ENCODE results near the gene NCEH1. TPM values are rescaled to one million over a fixed set of nuclear protein-coding genes. Genes with fewer than 3 reads are reported as not detected.

The NCEH1 gene
- total RNA-seq, 1 experiment from 2014 or later: 11.5 TPM

DNA sequence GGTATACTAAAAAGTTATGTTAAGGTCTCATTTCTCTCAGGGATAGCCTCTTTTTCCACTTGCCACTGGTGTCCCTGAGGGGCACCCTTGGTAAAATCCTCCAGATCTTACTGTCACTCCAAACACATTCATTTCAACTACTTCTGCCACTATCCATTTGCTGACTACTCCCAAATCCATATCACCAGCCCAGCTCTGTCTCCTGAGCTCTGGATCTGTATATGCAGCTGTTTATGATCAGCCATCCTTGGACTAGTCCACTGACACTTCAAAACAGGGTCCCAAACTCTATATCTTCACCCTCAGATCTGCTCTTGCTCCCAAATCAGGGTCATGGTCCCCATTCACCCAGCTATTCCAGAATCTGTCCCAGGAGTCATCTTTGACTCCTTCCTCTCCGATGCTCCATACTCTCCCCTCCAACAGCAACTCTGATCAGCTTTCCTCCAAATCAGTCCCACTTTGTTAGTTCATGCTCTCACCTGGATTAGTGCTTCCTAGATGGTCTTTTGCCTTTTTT, 9.9 kb downstream of the NCEH1 start:
- no peak overlapping the region for H3K27ac ChIP-seq (ENCODE audit: low read depth, low read length)
- no peak for DNase-seq (ENCODE audit: low read depth, low spot score)
- no peaks in the 10 kb centered on the region for H3K9me2 ChIP-seq (ENCODE audit: insufficient read depth)
- 0 out of 4 replicates have a peak, but pooled peaks cover 0 to 4% of the 10 kb centered on the region in 2 experiments for H3K4me1 ChIP-seq (ENCODE audit: control insufficient read depth in 1 of 2, insufficient read depth in 2 of 2, low read length in 2 of 2)
- no peak overlapping the region for H3K9ac ChIP-seq (ENCODE audit: low read length)
- peaks cover 62% of the 10 kb centered on the region for H3K79me2 ChIP-seq (ENCODE audit: insufficient read depth, low read length)
- no peaks in the 10 kb centered on the region for H3K27me3 ChIP-seq (ENCODE audit: insufficient read depth, low read length)
- TF ChIP-seq, protein P1, sequence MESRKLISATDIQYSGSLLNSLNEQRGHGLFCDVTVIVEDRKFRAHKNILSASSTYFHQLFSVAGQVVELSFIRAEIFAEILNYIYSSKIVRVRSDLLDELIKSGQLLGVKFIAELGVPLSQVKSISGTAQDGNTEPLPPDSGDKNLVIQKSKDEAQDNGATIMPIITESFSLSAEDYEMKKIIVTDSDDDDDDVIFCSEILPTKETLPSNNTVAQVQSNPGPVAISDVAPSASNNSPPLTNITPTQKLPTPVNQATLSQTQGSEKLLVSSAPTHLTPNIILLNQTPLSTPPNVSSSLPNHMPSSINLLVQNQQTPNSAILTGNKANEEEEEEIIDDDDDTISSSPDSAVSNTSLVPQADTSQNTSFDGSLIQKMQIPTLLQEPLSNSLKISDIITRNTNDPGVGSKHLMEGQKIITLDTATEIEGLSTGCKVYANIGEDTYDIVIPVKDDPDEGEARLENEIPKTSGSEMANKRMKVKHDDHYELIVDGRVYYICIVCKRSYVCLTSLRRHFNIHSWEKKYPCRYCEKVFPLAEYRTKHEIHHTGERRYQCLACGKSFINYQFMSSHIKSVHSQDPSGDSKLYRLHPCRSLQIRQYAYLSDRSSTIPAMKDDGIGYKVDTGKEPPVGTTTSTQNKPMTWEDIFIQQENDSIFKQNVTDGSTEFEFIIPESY (IDR thresholded peaks at IDR 0.05; ENCODE audit: extremely low read depth, insufficient replicate concordance, low read length): no peak
- TF ChIP-seq POLR2A (IDR thresholded peaks at IDR 0.05; ENCODE audit: borderline replicate concordance, extremely low read depth, insufficient read depth, insufficient read length) (no peak), ZNF274 (IDR thresholded peaks at IDR 0.05; ENCODE audit: low read depth, low read length) (no peak), EZH2 (IDR thresholded peaks at IDR 0.05) (no peak), ZFX (IDR thresholded peaks at IDR 0.05) (no peak), ELF1 (IDR thresholded peaks at IDR 0.05; ENCODE audit: borderline replicate concordance, low read depth) (no peak), SIN3A (IDR thresholded peaks at IDR 0.05; ENCODE audit: low read depth) (no peak), YY1 (IDR thresholded peaks at IDR 0.05; ENCODE audit: extremely low read depth, insufficient replicate concordance, low read depth, low read length) (no peak), POLR2AphosphoS5 (IDR thresholded peaks at IDR 0.05; ENCODE audit: low read depth, low read length) (no peak), FOSL1 (IDR thresholded peaks at IDR 0.05; ENCODE audit: low read depth) (no peak), SRF (IDR thresholded peaks at IDR 0.05; ENCODE audit: low read depth) (no peak), RAD21 (IDR thresholded peaks at IDR 0.05; ENCODE audit: low read depth) (no peak), EGR1 (IDR thresholded peaks at IDR 0.05; ENCODE audit: low read depth) (no peak), SP1 (IDR thresholded peaks at IDR 0.05; ENCODE audit: low read depth) (no peak), TCF7L2 (IDR thresholded peaks at IDR 0.05; ENCODE audit: borderline replicate concordance, extremely low read depth, insufficient read depth, insufficient read length) (no peak), CBX3 (IDR thresholded peaks at IDR 0.05; ENCODE audit: low read depth) (no peak)
- TF ChIP-seq, protein P2, sequence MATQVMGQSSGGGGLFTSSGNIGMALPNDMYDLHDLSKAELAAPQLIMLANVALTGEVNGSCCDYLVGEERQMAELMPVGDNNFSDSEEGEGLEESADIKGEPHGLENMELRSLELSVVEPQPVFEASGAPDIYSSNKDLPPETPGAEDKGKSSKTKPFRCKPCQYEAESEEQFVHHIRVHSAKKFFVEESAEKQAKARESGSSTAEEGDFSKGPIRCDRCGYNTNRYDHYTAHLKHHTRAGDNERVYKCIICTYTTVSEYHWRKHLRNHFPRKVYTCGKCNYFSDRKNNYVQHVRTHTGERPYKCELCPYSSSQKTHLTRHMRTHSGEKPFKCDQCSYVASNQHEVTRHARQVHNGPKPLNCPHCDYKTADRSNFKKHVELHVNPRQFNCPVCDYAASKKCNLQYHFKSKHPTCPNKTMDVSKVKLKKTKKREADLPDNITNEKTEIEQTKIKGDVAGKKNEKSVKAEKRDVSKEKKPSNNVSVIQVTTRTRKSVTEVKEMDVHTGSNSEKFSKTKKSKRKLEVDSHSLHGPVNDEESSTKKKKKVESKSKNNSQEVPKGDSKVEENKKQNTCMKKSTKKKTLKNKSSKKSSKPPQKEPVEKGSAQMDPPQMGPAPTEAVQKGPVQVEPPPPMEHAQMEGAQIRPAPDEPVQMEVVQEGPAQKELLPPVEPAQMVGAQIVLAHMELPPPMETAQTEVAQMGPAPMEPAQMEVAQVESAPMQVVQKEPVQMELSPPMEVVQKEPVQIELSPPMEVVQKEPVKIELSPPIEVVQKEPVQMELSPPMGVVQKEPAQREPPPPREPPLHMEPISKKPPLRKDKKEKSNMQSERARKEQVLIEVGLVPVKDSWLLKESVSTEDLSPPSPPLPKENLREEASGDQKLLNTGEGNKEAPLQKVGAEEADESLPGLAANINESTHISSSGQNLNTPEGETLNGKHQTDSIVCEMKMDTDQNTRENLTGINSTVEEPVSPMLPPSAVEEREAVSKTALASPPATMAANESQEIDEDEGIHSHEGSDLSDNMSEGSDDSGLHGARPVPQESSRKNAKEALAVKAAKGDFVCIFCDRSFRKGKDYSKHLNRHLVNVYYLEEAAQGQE (IDR thresholded peaks at IDR 0.05; ENCODE audit: low read depth): no peak
- TF ChIP-seq, protein P3, sequence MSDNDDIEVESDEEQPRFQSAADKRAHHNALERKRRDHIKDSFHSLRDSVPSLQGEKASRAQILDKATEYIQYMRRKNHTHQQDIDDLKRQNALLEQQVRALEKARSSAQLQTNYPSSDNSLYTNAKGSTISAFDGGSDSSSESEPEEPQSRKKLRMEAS (IDR thresholded peaks at IDR 0.05): no peak
- no peak overlapping the region for H2AFZ ChIP-seq (ENCODE audit: low read depth, low read length, poor library complexity, severe bottlenecking)
- H3K4me2 ChIP-seq (ENCODE audit: low read length): no peak overlapping the region
- RAD21 ChIA-PET (ENCODE audit: low non-redundant PET in 1 of 2, low total read pairs in 2 of 2, uncharacterized antibody in 2 of 2, unreplicated experiment in 2 of 2): no interaction called here
- H4K20me1 ChIP-seq (ENCODE audit: insufficient read depth): no peaks in the 10 kb centered on the region
- no peaks in the 10 kb centered on the region for H3K36me3 ChIP-seq (ENCODE audit: control insufficient read depth in 1 of 2, insufficient read depth in 2 of 2, low read length in 2 of 2)
- POLR2A ChIA-PET: interaction anchor here (2.4 kb wide), 1 partner anchor 10 kb away, joined by 8 read pairs; the partner anchor contains the start of gene NCEH1
- no peak for ATAC-seq
- BruUV-seq (replicated peaks): no TSS peak
- intact Hi-C loops (cut with micrococcal nuclease): no loop called here
- CTCF ChIA-PET: interaction anchor here (1.3 kb wide), 1 partner anchor 28 kb away, joined by 3 read pairs; no protein-coding TSS in a partner anchor
- H3K4me3 ChIP-seq (replicated peaks in 1 of 2; ENCODE audit: low read depth in 1 of 2, low read length in 2 of 2): no peak overlapping the region
- H3K9me3 ChIP-seq (ENCODE audit: control insufficient read depth in 1 of 2, insufficient read depth in 1 of 2, low read depth in 1 of 2, low read length in 2 of 2): no peaks in the 10 kb centered on the region

Data from HCT116 (cell line).